Measurements from ENCODE around the gene VCAN. TPM values are rescaled to one million over a fixed set of nuclear protein-coding genes. Genes with fewer than 3 reads are reported as not detected.

Gene VCAN
- total and polyA plus RNA-seq, 8 donors, result 1.5 to 184 (median 12.7) TPM

- DNase-seq, result no peak
- Histone ChIP-seq H3K9me3 (no peaks in the 10 kb centered on the region), H3K4me3 (no peak overlapping the region), H3K36me3 (no peaks in the 10 kb centered on the region), H3K27ac (no peak overlapping the region), H3K27me3 (no peaks in the 10 kb centered on the region), H3K4me1 (peaks cover 0 to 22% (median 12%) of the 10 kb centered on the region in 4 donors)
- TF ChIP-seq CTCF (IDR thresholded peaks at IDR 0.05) (no peak), POLR2AphosphoS5 (IDR thresholded peaks at IDR 0.05) (no peak), POLR2A (IDR thresholded peaks at IDR 0.05) (no peak), EP300 (IDR thresholded peaks at IDR 0.05) (no peak)
- WGBS, 5 donors, result 56 to 82% (median 62%) methylated on average over 3 of the region's 3 CpGs
- intact Hi-C loops (cut with DNase I; ENCODE audit: low total_unique reads), result loop anchor here (10.0 kb wide), 1 partner anchor 1211 kb away; no protein-coding TSS in a partner anchor
Measured at GRCh38 chr5:83556190-83556589, 84.6 kb downstream of the VCAN start.

GRCh38 chr5:83559118-83559785, 87.7 kb downstream of the VCAN start:
- Histone ChIP-seq H3K4me1 (peaks cover 7 to 40% (median 17%) of the 10 kb centered on the region in 4 donors), H3K4me3 (no peak overlapping the region), H3K9me3 (no peaks in the 10 kb centered on the region), H3K36me3 (no peaks in the 10 kb centered on the region), H3K27me3 (no peaks in the 10 kb centered on the region), H3K27ac (peak overlapping the region in 2 of 5 donors; percentile 27 to 42)
- WGBS, 5 donors, result 29 to 51% (median 44%) methylated on average over 5 of the region's 5 CpGs
- intact Hi-C loops (cut with DNase I; ENCODE audit: low total_unique reads), result loop anchor here (10.0 kb wide), 1 partner anchor 1214 kb away; no protein-coding TSS in a partner anchor
- DNase-seq, result no peak
- TF ChIP-seq CTCF (IDR thresholded peaks at IDR 0.05), result no peak
- TF ChIP-seq POLR2AphosphoS5 (IDR thresholded peaks at IDR 0.05), result no peak
- TF ChIP-seq EP300 (IDR thresholded peaks at IDR 0.05), result no peak
- no peak for TF ChIP-seq POLR2A (IDR thresholded peaks at IDR 0.05)

- TF ChIP-seq EP300 (IDR thresholded peaks at IDR 0.05), result no peak
- no peak for TF ChIP-seq CTCF (IDR thresholded peaks at IDR 0.05)
- TF ChIP-seq POLR2AphosphoS5 (IDR thresholded peaks at IDR 0.05), result no peak
- no peak for TF ChIP-seq POLR2A (IDR thresholded peaks at IDR 0.05)
- 46 to 77% (median 72%) methylated on average over 1 of the region's 1 CpG for WGBS, 5 donors
- no peak overlapping the region for H3K4me3 ChIP-seq
- intact Hi-C loops (cut with DNase I; ENCODE audit: low total_unique reads), result no loop called here
- no peaks in the 10 kb centered on the region for H3K27me3 ChIP-seq
- H3K36me3 ChIP-seq, result no peaks in the 10 kb centered on the region
- H3K27ac ChIP-seq, result peak overlapping the region in 3 of 5 donors; percentile 16 to 41 (median 23)
- no peak for DNase-seq
- H3K9me3 ChIP-seq, result no peaks in the 10 kb centered on the region
- H3K4me1 ChIP-seq, result peaks cover 7 to 41% (median 17%) of the 10 kb centered on the region in 4 donors
Measured at GRCh38 chr5:83562071-83562606, 90.6 kb downstream of the VCAN start.

- no peaks in the 10 kb centered on the region for H3K9me3 ChIP-seq
- intact Hi-C loops (cut with DNase I; ENCODE audit: low total_unique reads), result no loop called here
- no peaks in the 10 kb centered on the region for H3K27me3 ChIP-seq
- peak overlapping the region in 3 of 5 donors; percentile 16 to 41 (median 23) for H3K27ac ChIP-seq
- H3K4me1 ChIP-seq, result peaks cover 7 to 39% (median 15%) of the 10 kb centered on the region in 4 donors
- no peak overlapping the region for H3K4me3 ChIP-seq
- TF ChIP-seq POLR2A (IDR thresholded peaks at IDR 0.05) (no peak), EP300 (IDR thresholded peaks at IDR 0.05) (no peak), CTCF (IDR thresholded peaks at IDR 0.05) (no peak), POLR2AphosphoS5 (IDR thresholded peaks at IDR 0.05) (no peak)
- H3K36me3 ChIP-seq, result no peaks in the 10 kb centered on the region
- DNase-seq, result peak in 1 of 2 donors; percentile 57
- 25 to 44% (median 36%) methylated on average over 5 of the region's 5 CpGs for WGBS, 5 donors
Measured at GRCh38 chr5:83562791-83563557, 91.4 kb downstream of the VCAN start.

Data from stomach (tissue), 9 donors.